Loucy (cell line): ENCODE measurements around the gene SUFU.

Source experiments
- EZH2phosphoT487 ChIP-seq: fragments of 200-600 bp; IDR thresholded peaks from 2 replicates; pipeline ENCODE4 v1.6.1; 2018; ENCODE audit warnings: antibody characterized with exemption, mild to moderate bottlenecking, moderate library complexity, borderline replicate concordance
- TF ChIP-seq, protein P1 (sequence below): fragments of 200-600 bp; sonication (generic); conservative IDR thresholded peaks from 2 replicates; pipeline ENCODE4 v1.5.1; 2014; ENCODE audit warnings: mild to moderate bottlenecking, antibody characterized with exemption, low read length

DNA sequence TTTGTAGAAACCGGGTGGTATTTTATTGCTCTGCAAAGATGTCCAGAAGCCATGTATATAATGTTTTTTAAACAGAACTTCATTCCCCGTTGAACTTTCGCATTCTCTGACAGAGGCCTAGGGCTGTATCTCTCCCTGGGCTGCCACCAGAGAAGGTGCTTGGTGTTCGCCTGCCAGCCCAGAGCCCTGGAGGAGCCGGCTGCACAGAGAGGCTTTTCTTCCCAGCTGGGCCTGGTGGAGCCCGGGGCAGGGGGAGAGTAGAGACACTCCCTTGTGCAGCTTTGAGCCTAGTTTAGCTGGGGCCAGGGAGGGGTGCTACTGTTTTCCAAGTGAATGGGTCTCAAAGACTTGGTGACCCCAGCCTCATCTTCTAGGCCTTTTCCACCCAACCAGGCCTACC lies 126.9 kb downstream of the SUFU start:
- TF ChIP-seq, protein P1, sequence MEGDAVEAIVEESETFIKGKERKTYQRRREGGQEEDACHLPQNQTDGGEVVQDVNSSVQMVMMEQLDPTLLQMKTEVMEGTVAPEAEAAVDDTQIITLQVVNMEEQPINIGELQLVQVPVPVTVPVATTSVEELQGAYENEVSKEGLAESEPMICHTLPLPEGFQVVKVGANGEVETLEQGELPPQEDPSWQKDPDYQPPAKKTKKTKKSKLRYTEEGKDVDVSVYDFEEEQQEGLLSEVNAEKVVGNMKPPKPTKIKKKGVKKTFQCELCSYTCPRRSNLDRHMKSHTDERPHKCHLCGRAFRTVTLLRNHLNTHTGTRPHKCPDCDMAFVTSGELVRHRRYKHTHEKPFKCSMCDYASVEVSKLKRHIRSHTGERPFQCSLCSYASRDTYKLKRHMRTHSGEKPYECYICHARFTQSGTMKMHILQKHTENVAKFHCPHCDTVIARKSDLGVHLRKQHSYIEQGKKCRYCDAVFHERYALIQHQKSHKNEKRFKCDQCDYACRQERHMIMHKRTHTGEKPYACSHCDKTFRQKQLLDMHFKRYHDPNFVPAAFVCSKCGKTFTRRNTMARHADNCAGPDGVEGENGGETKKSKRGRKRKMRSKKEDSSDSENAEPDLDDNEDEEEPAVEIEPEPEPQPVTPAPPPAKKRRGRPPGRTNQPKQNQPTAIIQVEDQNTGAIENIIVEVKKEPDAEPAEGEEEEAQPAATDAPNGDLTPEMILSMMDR = no peak
- TF ChIP-seq EZH2phosphoT487 = no peak
